Duodenal mucosa (tissue), 2 donors: Measurements from ENCODE around the gene DSCAML1.

Experiments used
- H3K27ac ChIP-seq: one replicate; pipeline ENCODE4 v1.7.0; 2013; ENCODE audit warnings: low read depth, low read length
- H3K27me3 ChIP-seq, 2 donors: one replicate each; pipeline ENCODE4 v1.7.0; 2013; ENCODE audit warnings: low read length in 2 of 2, control low read depth in 1 of 2; ENCODE audit not compliant: insufficient read depth in 2 of 2, control insufficient read depth in 1 of 2
- H3K36me3 ChIP-seq, 2 donors: one replicate each; pipeline ENCODE4 v1.7.0; 2013; ENCODE audit warnings: low read length in 2 of 2, control low read depth in 1 of 2; ENCODE audit not compliant: insufficient read depth in 2 of 2, control insufficient read depth in 1 of 2
- H3K4me1 ChIP-seq, 2 donors: one replicate each; pipeline ENCODE4 v1.7.0; 2013; ENCODE audit warnings: low read length in 2 of 2, control low read depth in 1 of 2; ENCODE audit not compliant: insufficient read depth in 2 of 2, control insufficient read depth in 1 of 2
- H3K4me3 ChIP-seq, 2 donors: one replicate each; pipeline ENCODE4 v1.7.0; 2013; ENCODE audit warnings: low read length in 2 of 2, low read depth in 1 of 2
- H3K9ac ChIP-seq, 2 donors: one replicate each; pipeline ENCODE4 v1.7.0; 2013; ENCODE audit warnings: low read length in 2 of 2, low read depth in 1 of 2
- H3K9me3 ChIP-seq, 2 donors: one replicate each; pipeline ENCODE4 v1.7.0; 2013; ENCODE audit warnings: low read length in 2 of 2, control low read depth in 1 of 2; ENCODE audit not compliant: control insufficient read depth in 1 of 2

The DSCAML1 gene

DNA sequence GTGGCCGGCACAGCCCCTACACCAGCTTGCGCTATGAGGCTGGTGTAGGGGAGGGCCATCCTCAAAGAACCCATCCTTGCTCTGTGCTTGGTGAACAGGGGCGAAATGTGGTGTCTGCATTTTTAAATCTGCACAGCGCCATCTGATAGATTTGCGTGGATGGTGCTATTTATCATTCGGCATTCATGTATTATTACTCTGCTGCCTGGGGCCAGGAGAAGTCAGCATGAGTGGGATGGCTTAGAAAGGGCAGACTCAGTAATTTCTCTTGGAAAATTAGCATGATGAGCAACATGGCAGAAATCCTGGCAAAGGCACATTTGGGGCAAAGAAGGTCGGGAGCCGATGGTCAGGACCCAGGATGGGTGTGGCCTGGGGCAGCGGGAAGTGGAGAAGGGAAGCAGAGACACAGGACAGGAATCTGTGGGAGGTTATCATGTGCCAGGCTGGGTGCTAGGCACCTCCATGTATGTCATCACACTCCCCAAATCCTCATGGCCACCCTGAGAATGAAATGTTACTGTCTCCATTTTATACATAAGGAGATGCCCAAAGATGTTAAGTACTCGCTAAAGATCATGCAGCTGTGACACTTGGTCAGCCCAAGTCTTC, 320.4 kb downstream of the DSCAML1 start:
- Histone ChIP-seq H3K36me3 (no peaks in the 10 kb centered on the region), H3K4me3 (no peak overlapping the region), H3K4me1 (peaks cover 4 to 8% of the 10 kb centered on the region in 2 donors), H3K27ac (no peak overlapping the region), H3K9ac (no peak overlapping the region), H3K9me3 (no peaks in the 10 kb centered on the region), H3K27me3 (peaks cover 0 to 5% of the 10 kb centered on the region in 2 donors)

DNA sequence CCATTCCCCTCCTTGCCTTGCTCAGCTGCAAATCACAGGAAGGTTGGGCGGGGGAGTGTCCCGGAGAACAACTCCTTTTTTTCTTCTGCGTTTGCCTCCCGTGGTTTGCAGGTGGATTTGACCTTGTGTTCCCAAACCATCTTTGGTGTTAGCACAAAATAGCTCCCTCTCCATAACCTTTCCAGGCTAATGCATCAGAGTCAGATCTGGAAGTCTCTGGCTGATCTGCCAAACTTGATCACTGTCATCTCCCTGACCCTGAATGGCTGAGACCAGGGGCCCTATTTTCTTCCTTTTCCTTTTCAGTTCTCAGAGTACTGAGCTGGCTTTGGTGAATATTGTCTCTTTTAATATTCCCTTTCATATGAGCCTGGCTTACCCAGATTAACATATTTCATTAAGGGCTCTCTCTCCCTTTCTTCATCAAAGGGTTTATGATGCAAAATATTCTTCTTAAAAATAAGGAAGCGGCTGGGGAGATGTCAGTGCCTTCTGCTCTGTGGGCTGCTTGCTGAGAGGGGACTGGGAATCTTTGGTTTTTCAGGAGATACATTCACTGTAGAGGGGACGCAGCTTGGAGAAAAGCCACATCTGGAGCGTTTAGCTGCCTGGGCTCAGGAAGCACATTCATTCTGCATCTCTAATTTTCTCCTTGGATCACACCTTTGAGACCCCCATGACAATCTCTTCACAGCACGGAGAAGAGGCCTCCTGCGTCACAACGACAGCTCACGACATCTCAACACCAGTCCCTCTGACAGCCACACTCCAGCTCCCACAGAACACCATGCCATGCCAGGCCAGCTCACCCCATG, 321.1 kb downstream of the DSCAML1 start:
- H3K36me3 ChIP-seq: no peaks in the 10 kb centered on the region
- H3K4me3 ChIP-seq: no peak overlapping the region
- no peak overlapping the region for H3K9ac ChIP-seq
- H3K27me3 ChIP-seq: peaks cover 0 to 5% of the 10 kb centered on the region in 2 donors
- H3K4me1 ChIP-seq: peaks cover 4 to 8% of the 10 kb centered on the region in 2 donors
- H3K9me3 ChIP-seq: no peaks in the 10 kb centered on the region
- no peak overlapping the region for H3K27ac ChIP-seq

DNA sequence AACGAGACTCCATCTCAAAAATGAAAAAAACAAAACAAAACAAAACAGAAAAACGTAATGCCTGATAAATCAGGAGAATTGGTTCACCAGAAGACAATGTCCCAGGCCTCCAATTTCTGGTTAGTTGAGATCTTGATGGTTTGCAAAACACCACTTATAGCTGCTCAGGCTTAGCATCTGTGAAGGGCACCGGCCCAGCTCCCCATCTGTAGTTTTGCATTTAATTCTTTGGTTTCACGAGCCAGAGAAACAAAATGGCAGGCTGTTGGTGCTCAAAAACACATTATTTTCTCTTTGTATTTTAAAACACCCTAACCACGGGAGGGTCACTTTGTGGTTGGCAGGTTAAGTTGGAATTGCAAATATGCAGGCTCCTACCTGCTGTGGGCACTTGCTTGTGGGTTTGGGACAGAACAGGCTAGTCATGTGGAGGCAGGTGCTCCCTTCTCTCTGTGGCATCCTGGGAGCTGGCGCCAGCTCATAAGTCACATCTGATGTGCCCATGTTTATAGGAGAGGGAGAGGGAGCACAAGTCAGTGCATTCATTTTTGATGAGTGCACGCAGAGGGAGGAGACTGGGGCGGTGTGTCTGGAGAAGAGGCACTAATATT, 323.4 kb downstream of the DSCAML1 start:
- H3K9ac ChIP-seq: no peak overlapping the region
- H3K36me3 ChIP-seq: no peaks in the 10 kb centered on the region
- no peak overlapping the region for H3K4me3 ChIP-seq
- peaks cover 0 to 2% of the 10 kb centered on the region in 2 donors for H3K27me3 ChIP-seq
- H3K9me3 ChIP-seq: no peaks in the 10 kb centered on the region
- peaks cover 4 to 5% of the 10 kb centered on the region in 2 donors for H3K4me1 ChIP-seq
- H3K27ac ChIP-seq: no peak overlapping the region

DNA sequence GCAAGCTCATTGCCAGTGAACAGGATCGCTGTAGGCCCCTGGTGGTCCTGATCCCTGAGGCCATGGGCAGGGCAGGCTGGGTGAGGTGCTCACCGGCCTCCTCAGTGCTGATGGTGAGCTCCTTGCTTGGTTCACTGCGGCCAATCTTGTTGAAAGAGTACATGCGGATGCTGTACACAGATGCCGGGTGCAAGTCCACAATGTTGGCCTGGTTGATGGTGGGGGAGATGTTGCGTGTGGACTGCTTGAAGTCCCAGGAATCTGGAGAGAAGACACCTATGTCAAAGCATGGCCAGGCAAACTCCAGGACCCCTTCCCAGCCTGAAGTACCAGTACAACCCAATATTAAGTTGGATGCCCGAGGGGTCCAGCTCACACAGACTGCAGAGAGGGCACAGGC, 325.2 kb downstream of the DSCAML1 start:
- H3K27ac ChIP-seq: no peak overlapping the region
- no peak overlapping the region for H3K4me3 ChIP-seq
- H3K4me1 ChIP-seq: no peaks in the 10 kb centered on the region
- no peaks in the 10 kb centered on the region for H3K9me3 ChIP-seq
- no peaks in the 10 kb centered on the region for H3K27me3 ChIP-seq
- H3K36me3 ChIP-seq: no peaks in the 10 kb centered on the region
- H3K9ac ChIP-seq: no peak overlapping the region

DNA sequence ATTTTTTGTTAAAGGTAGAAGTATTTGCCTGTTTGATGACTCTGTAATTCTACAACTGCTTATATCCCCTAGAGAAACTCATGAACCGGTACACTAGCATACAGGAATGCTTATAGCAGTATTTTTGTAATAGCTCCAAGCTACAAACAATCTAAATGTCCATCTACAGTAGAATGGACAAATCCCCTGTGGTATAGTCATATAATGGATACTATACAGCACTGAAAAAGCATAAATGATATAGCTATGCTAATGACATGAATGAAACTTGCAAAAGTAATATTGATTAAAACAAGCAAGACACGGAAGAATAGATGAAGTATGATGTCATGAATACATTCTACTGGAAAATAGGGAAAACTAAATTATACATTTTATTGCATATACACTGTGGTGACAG, 326.4 kb downstream of the DSCAML1 start:
- Histone ChIP-seq H3K9me3 (no peaks in the 10 kb centered on the region), H3K9ac (no peak overlapping the region), H3K36me3 (no peaks in the 10 kb centered on the region), H3K27me3 (no peaks in the 10 kb centered on the region), H3K4me3 (no peak overlapping the region), H3K27ac (no peak overlapping the region), H3K4me1 (no peaks in the 10 kb centered on the region)

DNA sequence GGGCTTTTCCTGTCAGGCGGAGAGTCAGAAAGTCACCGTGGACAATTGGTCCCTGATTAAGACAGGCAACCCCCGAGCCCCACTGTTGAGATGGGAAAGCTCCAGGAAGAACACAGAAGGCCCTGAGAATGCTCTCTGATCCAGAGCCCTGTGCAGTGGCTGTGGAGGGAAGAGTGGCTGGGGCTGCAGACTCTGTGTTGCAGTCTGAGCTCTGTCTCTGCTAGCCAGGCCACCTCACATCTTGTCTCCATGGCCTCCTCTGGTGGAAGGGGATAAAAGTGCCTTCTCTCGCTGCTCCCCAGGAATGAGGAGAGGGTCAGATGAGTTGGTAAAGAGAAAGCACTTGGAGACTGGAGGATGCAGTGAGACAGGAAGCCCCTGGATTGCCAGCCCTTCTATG, 328.1 kb downstream of the DSCAML1 start:
- no peaks in the 10 kb centered on the region for H3K27me3 ChIP-seq

DNA sequence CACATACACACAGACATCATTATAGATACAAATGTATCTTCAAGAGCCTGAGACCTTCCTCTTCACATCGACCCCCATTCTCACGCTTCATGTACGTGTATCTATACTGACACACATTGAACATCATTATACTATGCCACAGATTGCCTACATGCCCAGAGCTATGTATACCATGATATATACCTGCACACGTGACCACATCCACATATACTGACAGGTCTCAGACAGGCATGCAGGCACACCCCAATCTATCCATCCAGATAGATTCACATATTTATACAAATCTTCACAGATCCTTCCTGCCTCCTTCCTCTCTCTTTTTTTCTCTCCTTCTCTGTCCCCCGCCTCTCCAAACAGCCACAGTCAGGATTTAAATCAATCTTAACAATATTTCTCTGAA, 329.2 kb downstream of the DSCAML1 start:
- Histone ChIP-seq H3K36me3 (no peaks in the 10 kb centered on the region), H3K4me1 (no peaks in the 10 kb centered on the region), H3K4me3 (no peak overlapping the region), H3K27ac (no peak overlapping the region), H3K9ac (no peak overlapping the region), H3K9me3 (no peaks in the 10 kb centered on the region), H3K27me3 (no peaks in the 10 kb centered on the region)

More for the DNA sequence above, 328.1 kb downstream of the DSCAML1 start:
- Histone ChIP-seq H3K36me3 (no peaks in the 10 kb centered on the region), H3K4me3 (no peak overlapping the region), H3K9me3 (no peaks in the 10 kb centered on the region), H3K9ac (no peak overlapping the region), H3K27ac (no peak overlapping the region), H3K4me1 (no peaks in the 10 kb centered on the region)

DNA sequence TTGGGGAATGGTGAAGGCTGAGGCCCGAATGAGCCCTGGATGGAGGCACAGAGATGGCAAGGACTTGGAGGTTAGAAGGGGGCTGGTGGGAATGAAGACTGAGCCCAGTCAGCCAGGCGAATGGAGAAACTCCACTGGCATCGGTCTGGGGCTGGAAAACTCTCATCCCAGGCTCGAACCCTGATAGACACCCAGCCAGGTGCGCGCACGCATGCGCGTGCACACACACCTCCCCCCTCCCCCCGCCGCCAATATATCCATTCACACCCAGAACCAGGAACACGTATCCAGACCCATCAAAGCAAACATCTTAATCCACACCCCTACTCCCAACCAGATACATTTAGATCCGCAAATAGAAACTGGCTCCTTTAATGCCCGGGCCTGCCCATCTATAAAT, 330.1 kb downstream of the DSCAML1 start:
- H3K9ac ChIP-seq: no peak overlapping the region
- H3K9me3 ChIP-seq: no peaks in the 10 kb centered on the region
- no peaks in the 10 kb centered on the region for H3K36me3 ChIP-seq
- no peak overlapping the region for H3K27ac ChIP-seq
- H3K4me1 ChIP-seq: no peaks in the 10 kb centered on the region
- no peaks in the 10 kb centered on the region for H3K27me3 ChIP-seq
- no peak overlapping the region for H3K4me3 ChIP-seq

DNA sequence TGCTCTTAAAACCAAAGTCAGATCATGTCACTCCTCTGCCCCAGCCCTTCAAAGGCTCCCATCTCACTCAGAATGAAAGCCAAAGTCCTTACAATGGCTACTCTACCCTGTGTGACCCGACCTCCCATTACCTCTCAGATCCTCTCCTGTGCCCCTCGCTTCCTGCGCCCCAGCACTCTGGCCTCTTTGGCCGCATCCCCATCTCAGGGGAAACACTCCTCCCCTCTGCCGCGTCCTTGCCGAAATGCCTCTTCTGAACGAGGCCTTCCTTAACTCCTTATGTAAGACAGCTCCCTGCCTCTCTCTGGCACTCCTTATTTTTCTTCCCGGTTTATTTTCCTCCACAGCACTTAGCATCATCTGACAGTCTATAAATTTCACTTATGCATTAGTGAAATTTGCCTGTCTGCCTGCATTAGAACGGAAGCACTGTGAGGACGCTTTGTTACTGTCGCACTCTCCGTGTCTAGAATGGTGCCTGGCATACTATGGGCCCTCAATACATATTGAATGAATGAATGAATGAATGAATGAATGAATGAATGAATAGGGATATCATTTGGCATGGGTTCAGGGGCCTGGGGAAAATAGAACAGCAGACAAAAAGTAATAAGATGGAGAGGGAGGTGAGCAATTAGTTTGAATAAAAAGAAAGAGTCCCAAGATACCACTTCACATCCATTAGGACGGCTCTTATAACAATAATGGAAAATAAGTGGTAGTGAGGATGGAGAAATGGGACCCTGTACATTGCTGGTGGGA, 331.6 kb downstream of the DSCAML1 start:
- no peaks in the 10 kb centered on the region for H3K27me3 ChIP-seq
- H3K27ac ChIP-seq: no peak overlapping the region
- H3K9ac ChIP-seq: no peak overlapping the region
- no peak overlapping the region for H3K4me3 ChIP-seq
- no peaks in the 10 kb centered on the region for H3K9me3 ChIP-seq
- H3K4me1 ChIP-seq: peaks cover 0 to 1% of the 10 kb centered on the region in 2 donors
- H3K36me3 ChIP-seq: no peaks in the 10 kb centered on the region

DNA sequence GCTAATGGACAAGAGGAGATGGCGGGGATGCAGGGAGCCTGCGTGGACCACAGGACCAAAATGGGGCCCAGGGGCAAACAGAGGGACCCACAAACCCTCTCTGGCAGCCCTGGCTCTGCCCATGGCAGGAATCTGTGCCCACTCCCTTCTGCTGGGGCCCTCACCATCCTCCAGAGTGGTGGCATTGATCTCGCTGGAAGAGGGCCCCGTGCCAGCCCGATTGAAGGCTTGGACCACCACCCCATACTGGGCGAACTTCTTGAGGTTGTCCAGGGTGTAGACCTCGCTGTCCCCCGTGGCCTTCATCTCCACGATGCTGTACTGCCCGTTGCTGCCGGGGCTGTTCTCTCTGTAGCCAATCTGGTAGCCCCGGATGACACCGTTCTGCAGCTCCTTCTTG, 332.2 kb downstream of the DSCAML1 start:
- Histone ChIP-seq H3K9me3 (no peaks in the 10 kb centered on the region), H3K4me1 (peaks cover 0 to 5% of the 10 kb centered on the region in 2 donors), H3K27ac (no peak overlapping the region), H3K27me3 (no peaks in the 10 kb centered on the region), H3K36me3 (no peaks in the 10 kb centered on the region), H3K4me3 (no peak overlapping the region), H3K9ac (no peak overlapping the region)
